GM12865 (cell line): ENCODE measurements around the gene MYH14.
A peak's percentile ranks its signal among the peaks of the same experiment; 100 is the strongest.

Experiments used
- DNase-seq: peaks from one replicate; pipeline ENCODE4 v3.0.0; 2010; ENCODE audit warnings: low read depth
- H3K4me3 ChIP-seq: 2 replicates; pipeline ENCODE4 v1.5.1; 2011; ENCODE audit warnings: mild to moderate bottlenecking, low read depth, low read length, control low read depth
- TF ChIP-seq, protein P1 (sequence below): IDR thresholded peaks from 2 replicates; pipeline ENCODE4 v1.5.1; 2011; ENCODE audit warnings: low read length, control low read depth, low read depth, inconsistent platforms; ENCODE audit not compliant: insufficient read depth; ENCODE audit errors: missing control alignments

Gene MYH14

DNA sequence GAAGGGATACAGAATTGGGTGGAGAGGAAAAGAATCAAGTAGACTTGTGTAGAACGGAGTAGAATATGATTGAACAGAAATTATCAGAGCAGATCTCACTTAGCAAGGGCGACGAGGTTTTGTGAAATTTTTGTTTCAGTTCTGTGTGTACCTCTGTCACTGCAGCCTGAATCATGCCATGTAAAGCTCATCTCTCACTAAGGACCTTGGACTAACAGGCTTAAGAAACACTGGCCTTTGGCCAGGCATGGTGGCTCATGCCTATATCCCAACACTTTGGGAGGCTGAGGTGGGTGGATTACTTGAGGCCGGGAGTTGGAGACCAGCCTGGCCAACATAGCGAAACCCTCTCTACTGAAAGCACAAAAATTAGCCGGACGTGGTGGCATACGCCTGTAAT is 62.6 kb downstream of the MYH14 start:
- DNase-seq: no peak
- H3K4me3 ChIP-seq: no peak overlapping the region
- TF ChIP-seq, protein P1, sequence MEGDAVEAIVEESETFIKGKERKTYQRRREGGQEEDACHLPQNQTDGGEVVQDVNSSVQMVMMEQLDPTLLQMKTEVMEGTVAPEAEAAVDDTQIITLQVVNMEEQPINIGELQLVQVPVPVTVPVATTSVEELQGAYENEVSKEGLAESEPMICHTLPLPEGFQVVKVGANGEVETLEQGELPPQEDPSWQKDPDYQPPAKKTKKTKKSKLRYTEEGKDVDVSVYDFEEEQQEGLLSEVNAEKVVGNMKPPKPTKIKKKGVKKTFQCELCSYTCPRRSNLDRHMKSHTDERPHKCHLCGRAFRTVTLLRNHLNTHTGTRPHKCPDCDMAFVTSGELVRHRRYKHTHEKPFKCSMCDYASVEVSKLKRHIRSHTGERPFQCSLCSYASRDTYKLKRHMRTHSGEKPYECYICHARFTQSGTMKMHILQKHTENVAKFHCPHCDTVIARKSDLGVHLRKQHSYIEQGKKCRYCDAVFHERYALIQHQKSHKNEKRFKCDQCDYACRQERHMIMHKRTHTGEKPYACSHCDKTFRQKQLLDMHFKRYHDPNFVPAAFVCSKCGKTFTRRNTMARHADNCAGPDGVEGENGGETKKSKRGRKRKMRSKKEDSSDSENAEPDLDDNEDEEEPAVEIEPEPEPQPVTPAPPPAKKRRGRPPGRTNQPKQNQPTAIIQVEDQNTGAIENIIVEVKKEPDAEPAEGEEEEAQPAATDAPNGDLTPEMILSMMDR: no peak

DNA sequence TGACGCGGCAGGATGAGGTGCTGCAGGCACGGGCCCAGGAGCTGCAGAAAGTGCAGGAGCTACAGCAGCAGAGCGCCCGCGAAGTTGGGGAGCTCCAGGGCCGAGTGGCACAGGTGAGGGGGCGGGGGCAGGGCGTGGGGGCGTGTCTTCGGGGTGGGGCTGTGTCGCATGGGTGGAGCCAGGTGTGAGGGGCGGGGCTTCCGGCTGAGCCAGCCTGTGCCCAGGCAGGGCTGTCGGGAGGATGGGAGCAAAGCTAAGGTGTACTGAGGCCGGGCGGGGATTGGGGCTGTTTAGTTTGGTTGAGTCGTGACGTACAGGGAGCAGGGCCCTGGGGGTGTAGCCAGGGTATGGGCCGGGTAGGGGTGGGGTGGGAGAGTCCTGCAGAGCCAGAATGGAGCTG is 63.5 kb downstream of the MYH14 start:
- TF ChIP-seq, protein P1: no peak
- peak; percentile 24 for DNase-seq
- no peak overlapping the region for H3K4me3 ChIP-seq

DNA sequence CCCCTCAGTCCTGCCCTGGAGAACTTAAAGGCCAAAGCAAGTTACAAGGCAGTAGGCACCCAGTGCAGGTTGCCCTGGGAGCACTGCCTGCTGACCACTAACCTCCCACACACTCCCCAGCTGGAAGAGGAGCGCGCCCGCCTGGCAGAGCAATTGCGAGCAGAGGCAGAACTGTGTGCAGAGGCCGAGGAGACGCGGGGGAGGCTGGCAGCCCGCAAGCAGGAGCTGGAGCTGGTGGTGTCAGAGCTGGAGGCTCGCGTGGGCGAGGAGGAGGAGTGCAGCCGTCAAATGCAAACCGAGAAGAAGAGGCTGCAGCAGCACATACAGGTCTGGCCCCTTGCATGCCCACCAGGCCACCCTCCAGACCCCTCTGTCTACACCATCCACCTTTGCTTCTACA is 64.6 kb downstream of the MYH14 start:
- H3K4me3 ChIP-seq: no peak overlapping the region
- DNase-seq: no peak
- TF ChIP-seq, protein P1: no peak

DNA sequence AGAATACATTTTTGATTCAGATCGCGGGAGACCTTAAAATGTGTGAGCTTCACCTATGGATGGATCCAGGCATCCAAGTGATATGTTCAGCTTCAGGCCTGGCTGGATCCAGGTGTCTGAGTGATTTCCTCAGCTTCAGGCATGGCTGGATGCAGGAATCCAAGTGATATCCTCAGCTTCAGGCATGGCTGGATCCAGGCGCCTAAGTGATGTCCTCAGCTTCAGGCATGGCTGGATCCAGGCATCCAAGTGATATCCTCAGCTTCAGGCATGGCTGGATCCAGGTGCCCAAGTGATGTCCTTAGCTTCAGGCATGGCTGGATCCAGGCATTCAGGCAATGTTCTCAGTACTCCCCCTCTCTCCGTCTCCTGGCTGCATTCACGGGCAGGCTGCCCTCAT is 65.1 kb downstream of the MYH14 start:
- DNase-seq: no peak
- no peak overlapping the region for H3K4me3 ChIP-seq
- TF ChIP-seq, protein P1: no peak

DNA sequence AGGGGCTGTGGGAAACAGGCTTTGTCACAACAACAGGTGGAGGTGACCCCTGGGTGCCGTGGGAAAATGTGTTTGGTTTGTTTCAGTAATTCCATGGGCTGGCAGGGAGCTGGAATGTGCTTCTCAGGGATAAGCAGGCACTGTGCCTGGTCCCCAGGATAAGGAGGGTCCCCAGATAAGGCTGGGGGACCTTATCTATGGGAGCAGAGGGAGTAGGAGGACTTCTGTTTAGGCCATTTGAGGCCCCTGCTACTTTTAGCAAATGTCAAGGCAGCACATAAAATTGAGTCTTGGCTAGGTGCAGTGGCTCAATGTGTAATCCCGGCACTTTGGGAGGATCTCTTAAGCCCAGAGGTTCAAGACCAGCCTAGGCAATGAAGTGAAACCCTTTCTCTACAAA is 66.2 kb downstream of the MYH14 start:
- no peak overlapping the region for H3K4me3 ChIP-seq
- no peak for DNase-seq
- TF ChIP-seq, protein P1: no peak

DNA sequence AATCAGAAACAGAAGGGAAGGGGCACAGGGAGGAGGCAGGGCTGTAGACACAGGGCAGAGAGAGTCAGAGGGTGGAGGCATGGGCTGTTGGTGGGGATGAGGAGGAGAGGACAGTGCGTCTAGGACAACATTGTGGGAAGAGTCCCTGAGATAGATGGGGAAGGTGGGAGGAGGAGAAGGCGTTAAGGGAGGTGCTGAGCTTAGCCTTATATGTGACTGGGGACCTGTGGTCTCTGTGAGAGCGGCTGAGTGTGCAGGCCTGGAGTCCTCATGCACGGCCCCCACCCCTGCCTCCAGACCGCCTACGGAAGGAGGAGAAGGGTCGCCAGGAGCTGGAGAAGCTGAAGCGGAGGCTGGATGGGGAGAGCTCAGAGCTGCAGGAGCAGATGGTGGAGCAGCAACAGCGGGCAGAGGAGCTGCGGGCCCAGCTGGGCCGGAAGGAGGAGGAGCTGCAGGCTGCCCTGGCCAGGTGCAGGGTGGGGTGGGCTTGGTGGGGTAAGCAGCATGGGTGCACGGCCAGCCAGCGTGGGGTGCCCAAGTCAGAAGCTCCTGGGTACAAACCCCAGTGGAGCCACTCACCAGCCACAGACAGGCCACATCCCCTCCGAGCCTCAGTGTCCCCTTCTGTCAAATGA is 69.0 kb downstream of the MYH14 start:
- DNase-seq: no peak
- no peak overlapping the region for H3K4me3 ChIP-seq
- TF ChIP-seq, protein P1: no peak

DNA sequence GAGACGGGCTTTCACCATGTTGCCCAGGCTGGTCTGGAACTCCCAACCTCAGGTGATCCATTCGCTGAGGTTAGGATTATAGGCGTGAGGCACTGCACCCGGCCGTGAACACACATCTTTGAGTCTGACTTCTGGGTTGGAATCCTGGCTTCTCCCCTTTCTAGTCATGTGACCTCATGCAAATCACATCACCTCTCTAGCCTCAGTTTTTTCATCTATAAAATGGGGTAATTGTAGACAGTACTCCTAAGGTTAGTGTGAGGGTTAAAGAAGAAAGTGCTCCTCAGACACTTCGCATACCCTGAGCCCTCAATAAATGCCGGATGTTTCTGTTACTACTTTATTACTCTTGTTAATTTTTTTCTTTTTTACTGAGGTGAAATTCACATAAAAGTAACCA is 70.4 kb downstream of the MYH14 start:
- DNase-seq: no peak
- TF ChIP-seq, protein P1: no peak
- H3K4me3 ChIP-seq: no peak overlapping the region
